K562 (cell line): ENCODE data around the gene GATAD2B. TPM values are rescaled to one million over a fixed set of nuclear protein-coding genes. Genes with fewer than 3 reads are reported as not detected.
A peak's percentile ranks its signal among the peaks of the same experiment; 100 is the strongest.

Experiments
- ARID4B ChIP-seq: sonication (generic); formaldehyde crosslinking; IDR thresholded peaks from 2 replicates; pipeline ENCODE4 v1.8.0; 2022; ENCODE audit warnings: mild to moderate bottlenecking, missing genetic modification reagents
- HINFP ChIP-seq: fragments of 450-650 bp; conservative IDR thresholded peaks from 2 replicates; pipeline ENCODE4 v1.6.1; 2016; ENCODE audit warnings: missing genetic modification characterization, low read depth, mild to moderate bottlenecking, control low read depth, missing compliant biosample characterization
- KAT7 ChIP-seq: sonication (generic); formaldehyde crosslinking; IDR thresholded peaks from 2 replicates; pipeline ENCODE4 v1.8.0; 2022; ENCODE audit warnings: missing genetic modification reagents, mild to moderate bottlenecking, borderline replicate concordance
- LCOR ChIP-seq: sonication (generic); formaldehyde crosslinking; IDR thresholded peaks from 2 replicates; pipeline ENCODE4 v1.8.0; 2022; ENCODE audit warnings: mild to moderate bottlenecking, missing genetic modification reagents
- NR2C2 ChIP-seq, 2 experiments: fragments of 200-800 bp in 1 of 2; sonication (Bioruptor generic) in 1 of 2; sonication (generic) in 1 of 2; formaldehyde crosslinking in 1 of 2; IDR thresholded peaks; 2 replicates each; pipeline versions ENCODE4 v1.6.1 to v1.8.0; 2016 to 2022; ENCODE audit warnings: mild to moderate bottlenecking in 1 of 2, missing compliant biosample characterization in 1 of 2, missing genetic modification characterization in 1 of 2, missing genetic modification reagents in 1 of 2
- ZBTB43 ChIP-seq: sonication (generic); formaldehyde crosslinking; IDR thresholded peaks from 2 replicates; pipeline ENCODE4 v1.8.0; 2023; ENCODE audit warnings: mild to moderate bottlenecking, missing genetic modification reagents
- ZNF407 ChIP-seq: fragments of 450-650 bp; IDR thresholded peaks from 2 replicates; pipeline ENCODE4 v1.6.1; 2016; ENCODE audit warnings: low read depth
- polyA plus RNA-seq, 8 experiments: library from polyadenylated mRNA; depleted of rRNA in 4 of 8; stranded (reverse) in 5 of 8; unstranded in 3 of 8; fragments of >200 nt; fragmentation: Nextera tagmentation in 2 of 8; fragmentation: Illumina TruSeq in 1 of 8; extraction: Ambion mirVana in 2 of 8; extraction: Trizol in 1 of 8; gene quantifications; 2 replicates each; pipeline versions ENCODE4 v1.2.1 to v1.2.3, GENCODE V29; 2011 to 2014; ENCODE audit warnings: inconsistent platforms in 1 of 8, missing spikeins in 1 of 8
- total RNA-seq, 7 experiments: library from RNA; depleted of rRNA in 6 of 7; stranded (reverse); fragments of >200 nt in 6 of 7; fragmentation: Illumina TruSeq in 2 of 7; extraction: Trizol in 2 of 7; gene quantifications; 2 replicates each; pipeline versions ENCODE4 v1.2.1 to v1.2.3, GENCODE V29; 2011 to 2021; ENCODE audit warnings: low replicate concordance in 1 of 7

GATAD2B gene
- total and polyA plus RNA-seq, 9 of the 15 experiments (the other 6 are each of a cell fraction or from before 2014, with no cell fraction given): 1.5 to 40.2 (median 4.9) TPM

GRCh38 chr1:153957744-153958110 is 35.0 kb upstream of the GATAD2B start (continued):
- TF ChIP-seq ARID4B (CRISPR knock-in tag) (no peak), LCOR (CRISPR knock-in tag) (no peak), ZNF407 (peak; percentile 58; the same call in 1 of the 2 replicates), HINFP (tag) (peak; percentile 47; the same call in 1 of the 2 replicates), ZBTB43 (CRISPR knock-in tag) (0 out of 2 replicates have a peak, but pooled peaks have one; percentile 23), NR2C2 (CRISPR knock-in tag; IDR thresholded peaks at IDR 0.05) (0 out of 2 replicates have a peak, but pooled peaks have one; percentile 17), NR2C2 (tag; IDR thresholded peaks at IDR 0.05) (no peak), KAT7 (CRISPR knock-in tag) (0 out of 2 replicates have a peak, but pooled peaks have one; percentile 12)
- TF ChIP-seq, all 486 proteins: peak for 16
